SH-SY5Y (cell line): Measurements from ENCODE around the gene TASP1.

Source experiments
- GATA2 ChIP-seq: IDR thresholded peaks from 2 replicates; pipeline ENCODE4 v1.6.1; 2011; ENCODE audit warnings: mild to moderate bottlenecking, low read depth, low read length
- GATA3 ChIP-seq: IDR thresholded peaks from 2 replicates; pipeline ENCODE4 v1.6.1; 2011; ENCODE audit warnings: low read depth, mild to moderate bottlenecking, low read length, moderate library complexity

GRCh38 chr20:13515291-13515690, 123.4 kb downstream of the TASP1 start:
- TF ChIP-seq GATA2 (no peak), GATA3 (no peak)
